GM18951 (cell line): Measurements from ENCODE around the gene CALN1.

ENCODE experiments used
- POLR2A ChIP-seq: IDR thresholded peaks from 4 replicates; pipeline ENCODE4 v1.6.1; 2011; ENCODE audit warnings: mild to moderate bottlenecking; ENCODE audit not compliant: insufficient read length, insufficient read depth; ENCODE audit errors: extremely low read depth
- in situ Hi-C: fragments of 300-500 bp; cut with MboI; formaldehyde crosslinking; loops from one replicate; pipeline ENCODE4 v1.12.0; 2022; ENCODE audit warnings: low sequenced_read_pairs, mixed read lengths, inconsistent platforms; ENCODE audit not compliant: unreplicated experiment

The CALN1 gene

DNA sequence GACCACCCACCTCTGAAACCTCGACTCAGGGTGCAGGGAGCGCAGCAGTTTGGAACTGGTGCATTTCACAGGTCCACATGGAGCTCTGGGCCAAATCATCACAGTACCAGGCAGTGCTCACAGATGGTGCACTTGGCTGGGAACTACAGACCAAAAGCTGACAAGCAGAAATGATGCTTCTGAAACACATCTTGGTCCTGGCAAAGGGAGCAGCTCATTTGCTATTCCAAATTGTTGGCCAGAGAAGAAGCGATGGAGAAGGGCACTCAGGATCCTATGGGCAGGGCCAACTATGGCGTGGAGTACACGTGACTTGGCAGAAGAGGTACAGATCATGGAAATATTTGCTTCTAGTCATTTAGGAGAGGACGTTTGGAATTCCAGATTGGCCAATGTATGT lies 383.9 kb downstream of the CALN1 start:
- in situ Hi-C loops = no loop called here

DNA sequence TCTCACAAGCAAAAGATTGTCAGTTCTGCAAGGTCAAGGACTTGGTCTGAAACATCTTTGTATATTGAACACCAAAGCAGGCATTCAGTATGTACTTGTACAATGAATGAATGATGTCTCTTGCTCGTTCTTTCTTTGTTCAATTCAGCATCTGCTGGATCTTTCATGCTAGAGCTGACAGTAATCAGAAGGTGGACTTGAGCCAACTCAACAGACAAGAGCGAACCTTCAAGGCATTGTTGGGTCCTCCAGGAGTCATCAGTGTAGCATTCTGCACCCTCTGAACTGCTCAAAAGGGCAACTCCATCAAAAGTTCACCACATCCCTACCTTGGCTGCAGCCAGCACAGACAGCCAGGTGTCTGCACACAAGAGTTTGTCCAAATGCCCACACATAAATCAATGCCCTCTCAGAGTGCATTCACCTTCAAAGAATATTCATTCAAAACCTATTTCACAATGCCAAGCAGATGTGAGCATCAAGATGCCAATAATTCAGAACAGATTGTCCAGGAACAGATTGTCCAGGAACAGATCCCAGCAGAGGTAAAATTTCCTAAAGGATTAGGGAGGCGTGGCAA lies 386.7 kb downstream of the CALN1 start:
- in situ Hi-C loops = no loop called here
- TF ChIP-seq POLR2A = no peak

More for the DNA sequence above, 383.9 kb downstream of the CALN1 start:
- no peak for TF ChIP-seq POLR2A

DNA sequence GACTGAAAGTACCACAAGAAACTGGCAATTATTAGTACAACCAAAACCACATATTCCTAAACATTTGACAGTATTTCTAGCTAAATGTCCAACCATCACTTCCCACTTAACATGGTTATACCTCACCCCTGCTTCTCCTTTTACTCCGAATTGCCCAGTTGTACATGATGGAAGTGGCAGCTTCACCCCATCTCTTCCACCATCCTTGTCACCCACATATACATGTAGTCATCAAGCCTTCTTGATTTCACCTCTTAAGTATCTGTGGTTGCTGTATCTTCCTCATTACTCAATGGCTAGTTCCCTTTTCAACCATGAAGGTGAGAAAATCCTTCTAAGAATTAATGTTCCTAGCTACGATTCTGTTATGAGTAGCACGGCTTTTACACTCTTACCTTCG lies 388.2 kb downstream of the CALN1 start:
- no peak for TF ChIP-seq POLR2A
- in situ Hi-C loops = no loop called here

DNA sequence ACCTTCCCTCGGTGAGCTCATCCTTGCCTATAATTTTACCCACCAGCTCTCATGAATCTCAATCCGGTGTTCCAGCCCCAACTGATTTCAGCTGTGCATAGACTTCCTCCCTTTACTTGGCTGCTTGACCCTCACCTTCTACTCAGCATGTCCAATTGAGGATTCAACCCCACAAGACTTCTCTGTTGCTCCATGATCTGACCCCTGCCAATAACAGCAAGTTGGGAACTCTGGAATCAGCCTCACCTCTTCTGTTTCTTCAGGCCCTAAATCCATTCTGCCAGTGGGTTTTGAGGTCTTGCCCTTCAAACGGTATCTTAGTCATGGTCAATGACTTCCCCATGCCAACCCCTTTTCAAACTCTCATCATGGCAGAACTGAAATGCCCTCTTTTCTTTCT lies 390.4 kb downstream of the CALN1 start:
- no peak for TF ChIP-seq POLR2A
- in situ Hi-C loops = no loop called here

DNA sequence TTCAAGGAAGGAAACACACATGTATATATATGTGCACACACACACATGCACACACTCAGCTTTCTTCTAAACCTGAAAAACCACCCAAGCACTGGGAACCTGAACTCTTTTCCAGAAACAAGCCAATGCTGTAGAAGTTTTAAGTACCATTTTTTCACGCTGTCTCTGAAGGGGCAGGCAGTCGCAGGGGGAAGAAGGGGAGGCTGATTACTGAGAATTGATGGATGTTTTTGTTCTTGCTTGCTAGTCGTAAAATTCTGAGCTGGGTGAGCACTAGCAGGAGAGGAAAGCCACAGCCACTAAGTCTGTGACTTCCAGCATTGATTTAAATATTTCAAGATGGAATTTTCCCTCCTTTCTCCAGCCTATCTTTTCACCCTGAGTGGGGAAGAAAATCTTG lies 391.8 kb downstream of the CALN1 start:
- in situ Hi-C loops = no loop called here
- TF ChIP-seq POLR2A = no peak

DNA sequence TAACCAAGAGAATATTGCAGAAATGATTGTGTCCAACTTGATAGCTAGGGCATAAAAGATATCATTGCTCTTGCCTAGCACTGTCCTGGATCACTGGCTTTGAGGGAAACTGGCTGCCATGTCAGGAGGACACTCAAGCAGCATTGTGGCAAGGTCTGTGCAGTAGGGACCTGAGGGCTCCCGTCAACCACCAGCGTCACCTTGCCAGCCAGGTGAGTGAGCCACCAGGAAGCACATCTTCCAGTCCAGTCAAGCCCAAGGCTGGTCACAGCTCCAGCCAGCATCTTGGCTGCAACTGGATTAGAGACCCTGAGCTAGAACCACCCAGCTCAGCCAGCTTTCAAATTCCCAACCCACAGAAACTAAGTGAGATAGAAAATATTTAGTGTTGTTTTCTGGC lies 392.7 kb downstream of the CALN1 start:
- in situ Hi-C loops = no loop called here
- no peak for TF ChIP-seq POLR2A

DNA sequence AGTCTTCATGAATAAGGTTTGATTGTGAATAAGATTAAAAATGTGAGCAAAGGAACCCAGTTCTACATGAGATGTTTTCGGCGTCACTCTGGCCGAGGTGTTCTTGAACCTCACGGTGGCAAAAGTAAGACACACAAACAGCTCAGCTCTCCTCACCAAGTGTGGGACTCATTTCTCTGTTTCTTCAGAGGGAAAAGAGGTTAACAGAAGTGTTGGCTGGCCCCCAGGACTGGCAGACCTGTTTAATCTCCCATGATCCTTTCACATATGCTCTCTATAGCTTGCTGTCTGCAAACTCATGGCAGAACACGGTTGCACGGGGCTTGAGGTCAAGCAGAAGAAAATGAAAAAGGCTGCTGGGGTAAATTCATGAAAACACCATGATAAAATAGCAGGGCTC lies 394.4 kb downstream of the CALN1 start:
- TF ChIP-seq POLR2A = no peak
- in situ Hi-C loops = no loop called here

DNA sequence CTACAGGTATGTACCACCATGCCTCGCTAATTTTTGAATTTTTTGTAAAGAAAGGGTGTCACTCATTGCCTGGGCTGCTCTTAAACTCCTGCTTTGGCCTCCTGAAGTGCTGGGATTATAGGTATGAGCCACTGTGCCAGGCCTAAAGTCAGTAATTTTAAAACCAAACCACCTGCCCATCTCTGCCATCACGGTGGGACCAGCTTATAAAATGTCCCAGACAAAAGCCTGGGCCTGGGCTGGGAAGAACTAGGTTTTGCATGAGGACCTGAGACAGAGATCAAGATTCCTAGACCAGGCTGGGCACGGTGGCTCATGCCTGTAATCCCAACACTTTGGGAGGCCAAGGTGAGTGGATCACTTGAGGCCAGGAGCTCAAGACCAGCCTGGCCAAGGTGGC lies 395.6 kb downstream of the CALN1 start:
- in situ Hi-C loops = no loop called here
- no peak for TF ChIP-seq POLR2A

DNA sequence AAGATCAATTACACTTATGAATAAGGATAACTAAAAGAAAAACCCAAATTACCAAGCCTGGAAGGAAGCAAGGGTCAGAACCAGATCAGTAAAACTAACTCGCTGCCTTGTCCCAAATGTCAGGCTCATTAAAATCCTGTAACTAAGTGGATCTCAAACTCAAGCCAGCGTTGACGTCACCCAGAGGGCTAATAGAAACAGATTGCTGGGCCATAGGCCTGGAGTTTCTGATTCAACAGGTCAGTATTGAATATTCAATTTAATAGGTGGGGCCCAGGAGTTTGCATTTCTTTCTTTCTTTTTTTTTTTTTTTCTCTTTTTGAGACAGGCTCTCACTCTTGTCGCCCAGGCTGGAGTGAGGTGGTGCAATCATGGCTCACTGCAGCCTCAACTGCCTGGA lies 397.0 kb downstream of the CALN1 start:
- no peak for TF ChIP-seq POLR2A
- in situ Hi-C loops = no loop called here

DNA sequence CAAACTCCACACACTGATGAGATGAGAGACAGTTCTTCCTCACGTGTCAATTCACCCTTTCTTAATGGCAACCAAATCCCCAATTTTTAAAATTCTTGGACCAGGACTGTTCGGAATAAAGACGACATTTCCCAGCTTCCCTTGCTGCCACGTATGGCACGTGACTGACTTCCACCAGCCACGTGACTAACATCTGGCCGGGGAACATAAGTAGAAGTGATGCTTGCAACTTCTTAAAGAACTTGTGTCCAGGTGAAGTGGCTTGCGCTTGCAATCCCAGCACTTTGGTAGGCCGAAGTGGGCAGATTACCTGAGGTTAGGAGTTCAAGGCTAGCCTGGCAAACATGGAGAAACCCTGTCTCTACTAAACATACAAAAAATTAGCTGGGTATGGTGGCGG lies 405.1 kb downstream of the CALN1 start:
- in situ Hi-C loops = no loop called here

DNA sequence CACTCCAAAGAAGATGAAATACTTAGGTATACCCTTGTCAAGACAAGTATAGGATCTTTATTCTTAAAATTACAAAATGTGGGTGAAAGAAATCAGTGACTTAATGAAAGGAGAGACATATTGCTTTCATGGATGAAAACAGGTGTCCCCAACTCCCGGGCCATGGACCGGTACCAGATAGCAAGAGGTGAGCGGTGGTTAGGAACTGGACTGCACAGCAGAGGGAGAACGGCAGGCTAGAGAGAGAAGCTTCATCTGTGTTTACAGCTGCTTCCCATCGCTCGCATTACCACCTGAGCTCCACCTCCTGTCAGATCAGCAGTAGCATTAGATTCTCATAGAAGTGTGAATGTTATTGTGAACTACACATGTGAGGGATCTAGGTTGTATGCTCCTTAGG lies 408.9 kb downstream of the CALN1 start:
- in situ Hi-C loops = no loop called here
- no peak for TF ChIP-seq POLR2A

More for the DNA sequence above, 405.1 kb downstream of the CALN1 start:
- TF ChIP-seq POLR2A = no peak

DNA sequence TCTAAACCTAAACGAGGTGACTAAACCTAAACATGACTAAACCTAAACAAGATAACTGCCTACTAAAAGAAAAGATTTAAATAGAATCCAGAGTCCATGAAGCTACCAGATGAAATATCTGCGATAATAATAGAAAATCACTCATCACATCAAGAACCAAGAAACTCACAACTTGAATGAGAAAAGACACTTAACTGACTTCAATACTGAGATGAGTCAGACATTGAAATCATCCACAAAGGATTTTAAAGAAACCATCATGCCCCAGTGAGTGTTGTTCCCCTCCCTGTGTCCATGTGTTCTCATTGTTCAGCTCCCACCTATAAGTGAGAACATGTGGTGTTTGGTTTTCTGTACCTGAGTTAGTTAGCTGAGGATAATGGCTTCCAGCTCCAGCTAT lies 416.0 kb downstream of the CALN1 start:
- no peak for TF ChIP-seq POLR2A
- in situ Hi-C loops = no loop called here

DNA sequence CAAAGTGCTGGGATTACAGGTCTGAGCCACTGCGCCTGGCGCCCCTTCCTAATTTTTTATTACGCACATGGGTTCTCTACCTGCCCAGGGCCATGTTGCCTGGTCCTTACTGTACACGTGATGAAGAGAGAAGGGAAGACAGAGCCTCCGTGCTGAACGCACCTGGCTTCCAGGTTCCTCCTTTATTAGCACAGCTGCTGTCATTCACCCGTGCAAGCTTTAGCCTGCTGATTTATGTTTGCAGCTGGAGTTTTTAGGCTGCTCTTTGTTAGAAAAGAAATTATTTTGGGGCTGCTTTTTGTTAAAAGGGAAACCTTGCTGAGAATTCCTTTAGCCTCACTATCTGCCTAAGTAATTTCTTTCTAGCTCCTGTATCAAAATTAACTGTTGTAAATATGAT lies 417.0 kb downstream of the CALN1 start:
- TF ChIP-seq POLR2A = no peak
- in situ Hi-C loops = no loop called here

DNA sequence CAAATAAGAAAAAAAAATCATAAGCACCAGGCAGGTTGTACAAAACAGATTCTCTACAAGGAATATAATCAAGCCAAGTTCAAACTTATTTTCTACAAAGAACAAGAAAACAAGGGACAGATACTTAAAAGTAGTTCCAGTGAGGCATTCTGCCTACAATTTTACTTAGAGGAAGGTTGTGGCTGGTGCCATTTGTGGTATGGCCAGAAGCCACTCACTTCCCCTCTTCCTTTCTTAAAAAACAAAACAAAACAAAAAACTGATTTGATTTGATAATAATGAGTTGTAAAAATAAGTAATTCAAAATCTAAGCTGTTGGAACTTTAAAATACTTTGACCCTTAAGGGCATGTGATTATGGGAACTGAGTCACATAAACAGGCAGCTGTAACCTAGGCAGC lies 420.6 kb downstream of the CALN1 start:
- no peak for TF ChIP-seq POLR2A
- in situ Hi-C loops = no loop called here

DNA sequence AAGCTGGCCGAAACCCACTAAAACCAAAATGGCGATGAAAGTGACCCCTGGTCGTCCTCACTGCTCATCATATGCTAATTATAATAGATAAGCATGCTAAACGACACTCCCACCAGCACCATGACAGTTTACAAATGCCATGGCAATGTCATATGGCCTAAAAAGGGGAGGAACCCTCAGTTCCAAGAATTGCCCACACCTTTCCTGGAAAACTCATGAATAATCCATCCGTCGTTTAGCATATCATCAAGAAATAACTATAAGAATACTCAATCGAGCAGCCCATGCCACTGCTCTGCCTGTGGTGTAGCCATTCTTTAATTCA lies 422.0 kb downstream of the CALN1 start:
- no peak for TF ChIP-seq POLR2A
- in situ Hi-C loops = no loop called here
